Stimulated activated CD8-positive, alpha-beta memory T cell treated with anti-CD3 and anti-CD28 coated beads, Interleukin-15, amount 100 ng/mL, for 1 hour (primary cell): ENCODE results near the gene CAPN11.
A peak's percentile ranks its signal among the peaks of the same experiment; 100 is the strongest.

Experiments used
- DNase-seq: peaks from one replicate; pipeline ENCODE4 v3.0.0-alpha.2; 2020; ENCODE audit warnings: low read depth

The CAPN11 gene

DNA sequence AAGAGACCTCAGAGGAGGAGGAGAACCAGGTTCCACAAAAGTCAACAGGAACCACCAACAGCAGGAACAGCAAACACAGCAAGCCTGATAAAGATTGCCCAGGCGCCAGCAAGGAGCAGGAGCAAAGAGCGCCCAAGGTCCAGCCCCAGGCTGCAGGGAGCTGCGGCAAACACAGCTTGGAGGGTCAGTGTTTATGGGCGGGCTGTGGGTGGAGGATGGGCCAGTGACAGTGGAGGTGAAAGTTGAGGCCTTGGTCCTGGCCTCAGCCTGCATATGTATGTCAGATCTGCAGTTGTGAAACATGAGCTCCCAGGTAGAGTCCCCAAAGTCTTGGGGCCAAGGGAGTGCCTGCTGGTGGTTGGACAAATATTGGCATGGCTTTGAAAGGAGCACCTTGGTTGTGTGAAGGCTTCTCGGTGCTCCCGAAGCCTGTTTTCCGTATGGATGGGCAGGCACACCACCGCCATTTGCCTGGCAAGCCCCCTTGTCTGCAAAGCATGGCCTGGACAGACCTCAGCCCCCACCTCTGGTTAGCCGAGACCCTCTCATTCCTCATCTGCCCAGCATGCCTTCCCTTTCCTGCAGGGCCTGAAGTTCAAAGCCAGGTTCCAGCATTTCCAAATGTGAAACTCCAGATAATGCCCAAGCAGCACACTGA, 2.0 kb upstream of the CAPN11 start:
- DNase-seq = no peak

DNA sequence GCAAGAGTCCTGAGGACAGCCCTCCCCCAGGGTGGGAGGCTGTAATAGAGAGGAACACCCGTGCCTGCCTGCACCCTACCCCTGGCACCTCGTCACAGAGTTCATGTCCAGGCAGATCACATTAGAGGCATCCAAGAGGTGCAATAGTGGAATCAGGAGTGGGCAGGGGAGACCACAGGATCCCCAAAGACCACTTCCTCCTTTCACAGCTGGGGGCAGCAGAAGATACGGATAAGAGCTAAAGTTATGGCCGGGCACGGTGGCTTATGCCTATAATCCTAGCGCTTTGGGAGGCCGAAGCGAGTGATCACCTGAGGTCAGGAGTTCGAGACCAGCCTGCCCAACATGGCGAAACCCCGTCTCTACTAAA, 1.5 kb upstream of the CAPN11 start:
- DNase-seq = no peak

DNA sequence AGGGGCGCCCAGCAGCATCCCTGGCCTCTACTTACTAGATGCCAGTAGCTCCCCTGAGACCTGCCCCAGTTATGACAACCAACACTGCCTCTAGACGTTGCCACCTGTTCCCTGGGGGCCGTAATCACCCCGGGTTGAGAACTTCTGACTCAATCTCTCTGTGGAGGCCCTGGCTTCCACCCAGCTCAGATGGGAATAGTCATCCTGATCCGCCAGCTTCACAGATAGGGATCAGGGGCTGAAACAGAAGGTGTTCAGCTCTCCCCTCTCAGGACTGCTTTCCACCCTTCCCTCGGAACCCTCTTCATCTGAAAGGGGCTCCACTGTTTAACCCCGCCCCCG, 3.3 kb downstream of the CAPN11 start:
- no peak for DNase-seq

DNA sequence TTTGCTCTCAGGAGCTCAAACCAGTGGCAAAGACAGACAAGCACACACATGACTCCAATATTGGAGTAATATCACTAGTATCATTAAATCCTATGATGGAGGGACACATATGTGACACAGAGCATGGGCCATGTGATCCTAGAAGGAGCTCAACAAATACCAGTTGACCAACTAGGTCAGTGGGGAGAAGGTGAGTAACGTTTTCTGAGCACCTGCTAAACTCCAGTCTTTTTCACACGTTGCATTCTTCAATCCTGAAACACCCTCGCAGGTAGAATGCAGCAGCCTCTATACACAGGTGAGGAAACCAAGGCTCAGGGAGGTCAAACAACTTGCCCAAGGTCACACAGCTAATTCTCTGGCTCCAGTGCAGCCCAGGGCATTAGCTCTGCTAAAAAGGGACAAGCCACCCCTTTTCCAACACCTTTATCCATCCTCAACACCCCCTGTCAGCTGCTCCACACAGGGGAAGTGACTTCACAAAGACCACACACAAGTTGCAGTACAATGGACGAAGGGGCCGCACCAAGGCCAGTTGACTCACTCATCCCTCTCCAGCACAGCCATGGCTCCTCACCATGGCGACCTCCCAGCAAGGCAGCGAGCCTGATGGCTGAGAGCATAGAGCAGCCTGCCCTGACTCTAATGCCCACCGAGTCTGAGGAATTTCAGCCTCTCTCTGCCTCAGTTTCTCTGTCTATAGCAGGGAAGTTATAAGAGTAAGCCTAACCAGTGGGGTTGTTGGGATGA, 4.4 kb downstream of the CAPN11 start:
- no peak for DNase-seq

DNA sequence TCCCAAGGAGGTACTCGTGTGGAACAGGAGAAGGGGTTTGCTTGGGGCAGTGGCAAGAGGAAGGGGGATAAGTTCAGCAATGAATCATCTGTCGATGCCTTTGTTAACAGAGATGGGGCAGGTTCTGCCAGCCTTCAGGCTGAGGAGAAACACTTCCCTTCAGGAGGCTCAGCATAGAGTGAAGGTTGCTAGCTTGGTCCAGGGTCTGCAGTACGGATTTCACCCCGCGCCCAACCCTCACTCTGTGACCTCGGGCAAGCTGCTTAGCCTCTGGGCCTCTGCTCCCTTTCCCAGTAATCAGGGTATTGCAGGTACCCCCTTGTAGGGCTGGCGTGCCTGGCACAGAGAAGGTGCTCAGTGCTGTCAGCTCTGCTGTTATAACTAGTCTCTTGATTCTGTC, 7.5 kb downstream of the CAPN11 start:
- no peak for DNase-seq

DNA sequence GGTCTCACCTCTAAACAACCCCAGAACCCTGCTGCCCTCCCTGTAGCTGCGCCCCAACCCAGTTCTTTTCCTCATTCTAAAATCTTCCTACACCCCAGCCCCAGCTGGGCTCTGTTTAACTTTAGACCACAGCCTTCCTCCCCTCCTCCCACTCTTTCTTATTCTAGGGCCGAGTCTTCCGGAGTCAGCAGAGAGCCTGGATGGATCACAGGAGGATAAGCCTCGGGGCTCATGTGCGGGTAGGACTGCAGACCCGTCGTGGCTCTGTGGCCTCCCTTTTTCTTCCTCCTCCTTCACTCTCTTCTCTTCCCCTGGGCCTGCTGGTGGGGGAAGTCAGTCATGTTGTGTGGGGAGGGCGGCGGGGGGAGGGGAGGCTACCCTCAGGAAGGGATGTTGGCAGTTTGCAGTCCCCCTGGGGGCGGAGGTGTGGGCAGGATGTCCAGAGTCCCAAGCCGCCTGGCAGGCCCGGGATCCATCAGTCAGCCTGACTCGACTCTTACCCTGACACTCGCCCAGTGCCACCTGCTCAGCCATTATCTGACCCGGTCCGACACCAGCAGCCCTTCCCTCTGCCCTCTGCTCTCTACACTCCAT, 8.1 kb downstream of the CAPN11 start:
- DNase-seq = no peak

DNA sequence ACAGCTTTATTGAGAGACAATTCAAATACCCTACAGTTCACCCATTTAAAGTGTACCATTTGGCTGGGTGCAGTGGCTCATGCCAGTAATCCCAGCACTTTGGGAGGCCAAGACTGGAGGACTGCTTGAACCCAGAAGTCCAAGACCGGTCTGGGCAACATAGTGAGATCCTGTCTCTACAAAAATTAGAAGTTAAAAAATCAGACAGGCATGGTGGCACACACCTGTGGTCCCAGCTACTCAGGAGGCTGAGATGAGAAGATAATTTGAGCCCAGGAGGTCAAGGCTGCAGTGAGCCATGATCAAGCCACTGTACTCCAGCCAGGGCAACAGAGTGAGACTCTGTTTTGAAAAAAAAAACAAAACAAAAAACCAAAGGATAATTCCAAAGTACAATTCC, 8.9 kb downstream of the CAPN11 start:
- no peak for DNase-seq

DNA sequence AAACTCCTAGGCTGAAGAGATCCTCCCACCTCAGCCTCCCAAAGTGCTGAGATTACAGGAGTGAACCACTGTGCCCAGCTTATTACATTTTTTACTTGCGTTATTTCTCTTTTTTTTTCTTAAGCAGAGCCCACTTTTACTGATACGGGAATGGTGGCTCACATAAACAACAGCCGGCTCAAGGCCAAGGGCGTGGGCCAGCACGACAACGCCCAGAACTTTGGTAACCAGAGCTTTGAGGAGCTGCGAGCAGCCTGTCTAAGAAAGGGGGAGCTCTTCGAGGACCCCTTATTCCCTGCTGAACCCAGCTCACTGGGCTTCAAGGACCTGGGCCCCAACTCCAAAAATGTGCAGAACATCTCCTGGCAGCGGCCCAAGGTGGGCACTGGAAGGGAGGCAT, 10.5 kb downstream of the CAPN11 start:
- no peak for DNase-seq

DNA sequence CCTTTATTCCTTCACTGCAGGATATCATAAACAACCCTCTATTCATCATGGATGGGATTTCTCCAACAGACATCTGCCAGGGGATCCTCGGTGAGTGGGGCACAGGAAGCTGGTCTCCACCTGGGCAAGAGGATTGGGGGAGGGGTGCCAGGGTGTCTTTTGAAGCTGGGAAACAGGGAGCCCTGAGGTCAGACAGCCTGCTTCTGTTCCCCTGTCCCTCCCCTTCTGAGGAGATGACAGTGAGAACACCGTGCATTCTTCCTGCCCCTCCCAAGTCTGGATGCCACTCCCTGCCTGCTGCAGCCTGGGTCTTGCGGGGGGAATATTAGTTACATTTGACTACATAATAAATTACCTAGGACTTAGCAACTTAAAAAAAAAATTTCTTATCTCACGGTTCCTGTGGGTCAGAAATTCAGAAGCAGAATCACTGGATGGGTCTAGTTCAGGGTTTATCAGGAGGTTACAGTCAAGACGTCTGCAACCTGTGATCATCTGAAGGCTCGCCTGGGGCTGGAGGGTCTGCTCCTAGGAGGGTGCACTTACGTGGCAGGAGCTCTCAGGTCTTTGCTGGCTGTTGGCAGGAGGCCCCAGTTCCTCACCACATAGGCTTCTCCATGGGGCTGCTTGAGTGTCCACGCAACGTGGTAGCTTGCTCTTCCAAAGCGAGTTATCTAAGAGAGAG, 11.4 kb downstream of the CAPN11 start:
- DNase-seq = no peak

DNA sequence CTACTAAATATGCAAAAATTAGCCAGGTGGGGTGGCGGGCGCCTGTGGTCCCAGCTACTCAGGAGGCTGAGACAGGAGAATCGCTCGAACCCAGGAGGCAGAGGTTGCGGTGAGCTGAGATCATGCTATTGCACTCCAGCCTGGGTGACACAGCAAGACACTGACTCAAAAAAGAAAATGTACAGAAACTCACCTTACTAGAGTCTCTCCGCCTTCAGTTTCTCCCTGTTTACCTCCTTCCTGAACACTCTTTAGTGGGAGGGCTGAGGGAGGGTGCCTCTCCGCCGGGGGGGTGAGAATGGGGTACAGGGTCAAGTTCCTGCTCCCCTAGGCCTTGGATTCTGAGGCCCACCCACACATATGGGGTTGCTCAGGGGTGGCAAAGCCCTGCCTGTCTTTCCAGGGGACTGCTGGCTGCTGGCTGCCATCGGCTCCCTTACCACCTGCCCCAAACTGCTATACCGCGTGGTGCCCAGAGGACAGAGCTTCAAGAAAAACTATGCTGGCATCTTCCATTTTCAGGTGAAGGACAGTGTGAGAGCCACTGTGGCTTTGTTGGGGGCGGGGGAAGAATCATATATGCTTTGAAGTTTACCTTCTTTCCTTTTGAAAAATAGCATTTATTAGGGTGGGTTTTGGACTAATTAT, 13.4 kb downstream of the CAPN11 start:
- no peak for DNase-seq

DNA sequence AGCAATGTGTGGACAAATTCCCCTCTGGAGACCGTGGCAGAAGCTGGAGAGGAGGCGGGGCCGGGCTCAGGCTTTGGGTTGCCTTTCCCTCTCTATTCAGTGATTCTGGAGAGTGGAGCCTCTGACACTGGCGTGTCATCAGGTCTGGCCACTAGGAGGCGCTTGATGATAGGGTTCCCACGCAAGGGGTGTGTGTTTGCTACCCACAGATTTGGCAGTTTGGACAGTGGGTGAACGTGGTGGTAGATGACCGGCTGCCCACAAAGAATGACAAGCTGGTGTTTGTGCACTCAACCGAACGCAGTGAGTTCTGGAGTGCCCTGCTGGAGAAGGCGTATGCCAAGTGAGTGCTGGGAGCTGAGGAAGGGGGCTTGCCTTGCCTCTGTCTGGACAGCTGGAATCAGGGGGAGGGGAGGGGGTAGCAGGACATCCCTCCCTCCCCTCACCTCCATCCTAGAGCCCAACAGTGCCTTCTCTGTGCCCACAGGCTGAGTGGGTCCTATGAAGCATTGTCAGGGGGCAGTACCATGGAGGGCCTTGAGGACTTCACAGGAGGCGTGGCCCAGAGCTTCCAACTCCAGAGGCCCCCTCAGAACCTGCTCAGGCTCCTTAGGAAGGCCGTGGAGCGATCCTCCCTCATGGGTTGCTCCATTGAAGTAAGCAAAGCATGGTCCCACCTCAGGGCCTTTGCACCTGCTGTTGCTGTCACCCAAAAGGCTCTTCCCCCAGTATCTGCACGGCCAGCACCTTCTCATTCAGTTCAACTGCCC, 14.3 kb downstream of the CAPN11 start:
- peak; percentile 69 for DNase-seq

DNA sequence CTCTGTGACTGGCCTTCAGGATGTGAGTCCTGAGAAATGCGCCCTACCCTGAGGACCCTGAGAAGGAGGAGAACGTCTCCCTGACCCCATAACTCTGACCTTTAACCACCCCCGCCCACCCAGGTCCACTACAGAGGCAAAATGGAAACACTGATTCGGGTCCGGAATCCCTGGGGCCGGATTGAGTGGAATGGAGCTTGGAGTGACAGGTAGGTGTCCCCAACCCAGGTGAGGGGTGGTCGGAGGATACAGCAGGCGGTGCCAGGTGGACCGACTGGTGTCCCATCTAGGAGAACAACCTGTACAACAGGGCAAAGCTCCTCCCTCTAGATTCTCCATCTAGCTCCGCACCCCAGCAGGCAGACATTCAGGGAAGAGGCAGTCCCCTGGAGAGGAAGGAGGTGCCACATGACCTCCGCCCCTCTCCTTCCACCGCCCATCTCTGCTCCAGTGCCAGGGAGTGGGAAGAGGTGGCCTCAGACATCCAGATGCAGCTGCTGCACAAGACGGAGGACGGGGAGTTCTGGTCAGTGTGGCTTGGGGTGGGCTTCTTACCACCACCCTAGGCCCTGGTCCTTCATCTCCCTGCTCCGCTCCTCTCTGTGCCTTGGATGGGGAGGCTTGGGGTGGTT, 17.6 kb downstream of the CAPN11 start:
- DNase-seq = no peak

DNA sequence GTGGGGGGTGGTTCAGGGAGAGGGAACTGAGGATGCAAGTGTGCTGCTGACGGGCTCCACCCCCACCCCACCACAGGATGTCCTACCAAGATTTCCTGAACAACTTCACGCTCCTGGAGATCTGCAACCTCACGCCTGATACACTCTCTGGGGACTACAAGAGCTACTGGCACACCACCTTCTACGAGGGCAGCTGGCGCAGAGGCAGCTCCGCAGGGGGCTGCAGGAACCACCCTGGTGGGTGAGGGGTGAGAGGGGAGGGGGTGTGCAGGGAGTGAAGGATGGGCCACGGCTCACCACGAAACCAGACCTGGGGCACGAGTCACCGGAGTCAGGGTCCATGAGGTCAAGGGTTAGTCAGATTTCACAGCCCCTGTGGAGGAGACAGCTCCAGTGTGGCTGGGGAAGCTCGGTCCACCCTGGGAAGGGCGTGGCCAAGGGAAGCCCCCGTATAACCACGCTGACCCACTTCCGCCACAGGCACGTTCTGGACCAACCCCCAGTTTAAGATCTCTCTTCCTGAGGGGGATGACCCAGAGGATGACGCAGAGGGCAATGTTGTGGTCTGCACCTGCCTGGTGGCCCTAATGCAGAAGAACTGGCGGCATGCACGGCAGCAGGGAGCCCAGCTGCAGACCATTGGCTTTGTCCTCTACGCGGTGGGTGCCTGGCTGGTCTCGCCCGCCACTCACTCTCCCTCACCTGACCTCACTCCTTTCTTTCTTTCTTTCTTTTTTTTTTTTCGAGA, 18.3 kb downstream of the CAPN11 start:
- DNase-seq = no peak

DNA sequence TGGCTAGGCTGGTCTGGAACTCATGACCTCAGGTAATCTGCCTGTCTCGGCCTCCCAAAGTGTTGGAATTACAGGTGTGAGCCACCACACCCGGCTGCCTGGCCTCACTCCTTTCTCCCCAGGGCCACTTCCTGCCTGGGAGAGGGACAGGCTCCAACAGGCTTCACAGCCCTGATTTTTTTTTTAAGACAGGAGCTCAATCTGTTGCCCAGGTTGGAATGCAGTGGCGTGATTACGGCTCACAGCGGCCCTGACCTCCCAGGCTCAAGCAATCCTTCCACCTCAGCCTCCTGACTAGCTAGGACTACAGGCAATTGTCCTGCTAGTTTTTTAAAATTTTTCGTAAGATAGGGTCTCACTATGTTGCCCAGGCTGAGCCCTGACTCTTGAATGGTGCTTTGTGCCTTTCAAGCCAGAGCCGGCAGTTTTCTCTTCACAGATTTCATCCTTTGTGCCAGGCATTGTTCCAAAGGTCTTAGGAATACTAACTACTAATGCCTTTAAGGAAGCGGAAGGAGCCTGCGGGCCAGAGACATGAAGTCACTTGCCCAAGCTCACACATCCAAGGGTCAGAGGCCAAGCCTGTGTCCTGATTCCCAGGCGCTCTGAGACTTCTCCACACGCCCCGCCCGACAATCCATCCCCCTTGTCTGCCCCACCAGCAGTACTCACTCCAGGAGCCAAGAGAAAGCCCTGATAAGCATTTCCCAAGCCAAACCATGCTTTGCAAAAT, 19.2 kb downstream of the CAPN11 start:
- no peak for DNase-seq

DNA sequence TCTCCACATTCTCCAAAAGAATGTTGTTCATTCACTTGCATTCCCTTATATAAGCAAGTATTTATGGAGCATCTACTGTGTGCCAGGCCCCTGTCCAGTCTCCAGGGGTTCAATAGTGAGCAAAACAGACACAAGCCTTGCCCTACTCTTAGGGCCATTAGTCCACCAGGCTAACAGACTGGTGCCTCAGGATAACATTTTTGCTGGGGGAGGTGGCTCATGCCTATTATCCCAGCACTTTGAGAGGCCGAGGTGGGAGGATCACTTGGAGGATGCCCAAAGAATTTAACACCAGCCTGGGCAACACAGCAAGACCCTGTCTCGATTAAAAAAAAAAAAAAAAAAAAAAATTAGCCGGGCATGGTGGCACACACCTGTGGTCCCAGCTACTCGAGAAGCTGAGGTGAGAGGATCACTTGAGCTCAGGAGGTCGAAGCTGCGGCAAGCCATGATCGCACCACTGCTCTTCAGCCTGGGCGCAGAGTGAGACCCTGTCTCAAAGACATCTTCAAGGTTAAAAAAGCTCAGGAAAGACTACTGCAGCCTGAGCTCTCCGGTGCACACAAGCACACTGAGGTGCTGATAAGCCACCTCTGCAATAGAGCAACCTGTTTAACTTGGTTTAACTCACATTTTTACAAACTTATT, 19.9 kb downstream of the CAPN11 start:
- no peak for DNase-seq

DNA sequence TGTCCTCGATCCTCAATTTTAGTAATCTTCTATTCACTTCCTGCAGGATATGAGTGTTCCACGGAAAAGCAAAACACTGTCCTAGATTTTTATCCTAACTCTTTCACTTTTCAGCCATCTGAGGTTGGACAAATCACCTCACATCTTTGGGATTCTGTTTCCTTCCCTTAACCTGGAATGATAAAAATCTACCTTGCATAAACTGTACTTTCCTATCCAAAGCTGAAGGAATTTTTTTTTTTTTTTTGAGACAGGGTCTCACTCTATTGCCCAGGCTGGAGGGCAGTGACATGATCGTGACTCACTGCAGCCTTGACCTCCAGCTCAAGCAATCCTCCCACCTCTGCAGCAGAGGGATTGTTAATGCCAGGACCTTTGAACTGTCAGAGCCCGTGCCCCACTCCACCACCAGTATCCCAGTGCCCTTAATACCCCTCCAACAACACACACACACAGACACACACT, 20.5 kb downstream of the CAPN11 start:
- DNase-seq = no peak

DNA sequence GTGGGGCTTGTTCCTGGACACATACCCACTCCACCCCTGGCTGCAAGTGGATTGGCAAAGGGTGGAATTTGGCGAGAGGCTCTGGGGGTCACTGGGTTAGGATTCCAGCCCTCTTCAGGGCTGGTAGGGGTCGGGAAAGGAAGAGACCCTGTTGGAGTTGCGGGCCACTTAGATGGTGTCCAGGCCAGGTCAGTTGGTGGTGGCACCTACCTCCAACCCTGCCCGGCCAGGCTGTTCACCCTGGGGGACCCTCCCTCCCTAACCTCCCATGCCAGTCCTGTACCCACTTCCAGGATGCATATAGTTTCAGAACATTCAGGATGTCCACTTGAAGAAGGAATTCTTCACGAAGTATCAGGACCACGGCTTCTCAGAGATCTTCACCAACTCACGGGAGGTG, 21.0 kb downstream of the CAPN11 start:
- DNase-seq = no peak

DNA sequence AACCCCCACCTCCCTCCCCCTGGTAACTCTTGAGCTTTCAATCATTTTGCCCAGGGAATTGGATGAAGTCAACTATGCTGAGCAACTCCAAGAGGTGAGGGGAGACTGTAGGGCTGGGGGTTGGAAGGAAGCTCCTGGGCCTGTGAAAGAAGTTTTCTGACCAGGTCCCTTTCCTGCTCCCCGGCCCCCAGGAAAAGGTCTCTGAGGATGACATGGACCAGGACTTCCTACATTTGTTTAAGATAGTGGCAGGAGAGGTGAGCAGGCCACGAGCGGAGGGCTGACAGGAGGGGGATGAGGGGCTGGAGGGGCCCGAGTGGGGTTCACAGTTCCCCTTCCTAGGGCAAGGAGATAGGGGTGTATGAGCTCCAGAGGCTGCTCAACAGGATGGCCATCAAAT, 21.8 kb downstream of the CAPN11 start:
- DNase-seq = no peak

DNA sequence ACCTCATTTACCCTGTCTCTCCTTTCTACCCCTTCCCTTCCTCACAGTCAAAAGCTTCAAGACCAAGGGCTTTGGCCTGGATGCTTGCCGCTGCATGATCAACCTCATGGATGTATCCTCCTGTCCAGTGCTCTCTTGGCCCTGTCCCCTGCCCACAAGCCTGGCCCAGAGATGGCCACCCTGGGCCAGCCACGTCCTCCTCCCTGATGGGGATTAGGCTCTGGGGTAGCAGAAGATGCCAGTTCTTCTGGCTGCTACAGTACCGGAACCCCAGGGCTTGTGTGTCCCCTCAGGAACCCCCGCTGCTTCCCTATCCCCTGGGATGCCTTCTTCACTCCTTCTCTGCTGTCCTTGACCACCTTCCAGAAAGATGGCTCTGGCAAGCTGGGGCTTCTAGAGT, 22.3 kb downstream of the CAPN11 start:
- DNase-seq = no peak
